Bladder microvascular endothelial cell (primary cell): ENCODE measurements around the gene NOX3. TPM values are rescaled to one million over a fixed set of nuclear protein-coding genes. Genes with fewer than 3 reads are reported as not detected.

ENCODE experiments used
- total RNA-seq: library from RNA; depleted of rRNA; stranded (reverse); fragments of >200 nt; gene quantifications from 2 replicates; pipeline ENCODE4 v1.2.3, GENCODE V29; 2014

Gene NOX3, protein sequence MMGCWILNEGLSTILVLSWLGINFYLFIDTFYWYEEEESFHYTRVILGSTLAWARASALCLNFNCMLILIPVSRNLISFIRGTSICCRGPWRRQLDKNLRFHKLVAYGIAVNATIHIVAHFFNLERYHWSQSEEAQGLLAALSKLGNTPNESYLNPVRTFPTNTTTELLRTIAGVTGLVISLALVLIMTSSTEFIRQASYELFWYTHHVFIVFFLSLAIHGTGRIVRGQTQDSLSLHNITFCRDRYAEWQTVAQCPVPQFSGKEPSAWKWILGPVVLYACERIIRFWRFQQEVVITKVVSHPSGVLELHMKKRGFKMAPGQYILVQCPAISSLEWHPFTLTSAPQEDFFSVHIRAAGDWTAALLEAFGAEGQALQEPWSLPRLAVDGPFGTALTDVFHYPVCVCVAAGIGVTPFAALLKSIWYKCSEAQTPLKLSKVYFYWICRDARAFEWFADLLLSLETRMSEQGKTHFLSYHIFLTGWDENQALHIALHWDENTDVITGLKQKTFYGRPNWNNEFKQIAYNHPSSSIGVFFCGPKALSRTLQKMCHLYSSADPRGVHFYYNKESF
- total RNA-seq = not detected in 2 replicates

DNA sequence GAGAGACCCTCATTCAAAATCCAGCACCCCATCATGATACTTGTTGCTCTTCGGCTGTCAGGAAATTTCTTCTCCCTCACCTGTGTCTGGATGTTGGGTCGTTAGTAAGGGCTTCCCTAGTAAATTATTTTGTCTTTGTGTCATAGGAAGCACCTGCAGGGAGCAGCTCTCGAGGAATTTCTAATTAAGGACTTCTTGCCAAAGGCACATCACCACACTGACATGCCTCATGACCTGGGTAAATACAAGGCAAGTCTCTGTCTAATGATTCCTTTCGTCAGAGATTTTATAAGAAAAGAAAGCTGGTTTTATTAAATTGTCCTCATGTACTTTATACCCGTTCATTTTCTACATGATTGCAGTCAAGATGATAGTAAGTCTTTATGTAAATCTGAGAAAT is at the start of gene NOX3:
TSS of gene NOX3 (minus strand) at position 74 of the 400 bp plus-strand sequence. CDS start at position 35, 39 bp downstream.

Other genes starting within 250 kb of the NOX3 start
- not detected in 2 replicates for gene CLDN20, start 191.8 kb downstream of the NOX3 start, total RNA-seq
- 14.4 and 23.2 TPM in 2 replicates for gene TFB1M, start 141.4 kb downstream of the NOX3 start, total RNA-seq